Uterus (tissue), 4 donors: ENCODE measurements around the gene OR4K13. TPM values are rescaled to one million over a fixed set of nuclear protein-coding genes. Genes with fewer than 3 reads are reported as not detected.

Source experiments
- DNase-seq, 2 donors: peaks; one replicate each; pipeline ENCODE4 v3.0.0-alpha.2; 2019 to 2020
- H3K27ac ChIP-seq, 2 donors: fragments of 200-600 bp; sonication (generic); 1 replicate in 1 of 2; 2 replicates in 1 of 2; pipeline ENCODE4 v1.5.1; 2016 to 2018
- H3K27me3 ChIP-seq, 2 donors: fragments of 200-600 bp; sonication (generic); one replicate each; pipeline ENCODE4 v1.5.1; 2018 to 2019; ENCODE audit warnings: control low read depth in 1 of 2
- H3K36me3 ChIP-seq, 2 donors: fragments of 200-600 bp; sonication (generic); one replicate each; pipeline ENCODE4 v1.5.1; 2019; ENCODE audit warnings: control low read depth in 1 of 2
- H3K4me1 ChIP-seq, 2 donors: fragments of 200-600 bp; sonication (generic); one replicate each; pipeline ENCODE4 v1.5.1; 2018 to 2019; ENCODE audit warnings: control low read depth in 1 of 2
- H3K4me3 ChIP-seq, 2 donors: fragments of 200-600 bp; sonication (generic); 1 replicate in 1 of 2; 2 replicates in 1 of 2; pipeline ENCODE4 v1.5.1; 2018 to 2019; ENCODE audit warnings: mild to moderate bottlenecking in 1 of 2
- H3K9me3 ChIP-seq, 2 donors: fragments of 200-600 bp; sonication (generic); one replicate each; pipeline ENCODE4 v1.5.1; 2019; ENCODE audit warnings: control low read depth in 1 of 2
- CTCF ChIP-seq, 4 experiments: fragments of 200-600 bp in 2 of 4; fragments of 450-650 bp in 2 of 4; sonication (generic) in 2 of 4; IDR thresholded peaks; one replicate each; pipeline ENCODE4 v1.5.1; 2016 to 2019; ENCODE audit warnings: antibody characterized with exemption in 4 of 4, mild to moderate bottlenecking in 2 of 4, moderate library complexity in 1 of 4
- POLR2A ChIP-seq, 2 donors: fragments of 450-650 bp; IDR thresholded peaks; one replicate each; pipeline ENCODE4 v1.6.1; 2016; ENCODE audit warnings: antibody characterized with exemption in 2 of 2, mild to moderate bottlenecking in 1 of 2, moderate library complexity in 1 of 2
- intact Hi-C: fragments of 100-400 bp; cut with DNase I; formaldehyde crosslinking; loops from one replicate; pipeline ENCODE4 v1.15.1; 2023; ENCODE audit warnings: low total_unique reads
- total RNA-seq, 4 donors: library from RNA; depleted of rRNA in 3 of 4; stranded (reverse); fragments of >200 nt in 3 of 4; gene quantifications; one replicate each; pipeline versions ENCODE4 v1.1.0 to v1.2.4, GENCODE V29; 2014 to 2023
- donor health status: DM: yes; HTN: yes; CAD: no.

The OR4K13 gene
- total RNA-seq, 4 donors from 2014 or later = not detected

- Histone ChIP-seq H3K36me3 (no peaks in the 10 kb centered on the region), H3K4me1 (no peaks in the 10 kb centered on the region), H3K27ac (no peak overlapping the region), H3K27me3 (no peaks in the 10 kb centered on the region), H3K9me3 (no peaks in the 10 kb centered on the region), H3K4me3 (no peak overlapping the region)
- intact Hi-C loops = no loop called here
- TF ChIP-seq CTCF (IDR thresholded peaks at IDR 0.05) (no peak), POLR2A (IDR thresholded peaks at IDR 0.05) (no peak)
- no peak for DNase-seq
Observed at GRCh38 chr14:20031058-20031457, 4.8 kb downstream of the OR4K13 start.

DNA sequence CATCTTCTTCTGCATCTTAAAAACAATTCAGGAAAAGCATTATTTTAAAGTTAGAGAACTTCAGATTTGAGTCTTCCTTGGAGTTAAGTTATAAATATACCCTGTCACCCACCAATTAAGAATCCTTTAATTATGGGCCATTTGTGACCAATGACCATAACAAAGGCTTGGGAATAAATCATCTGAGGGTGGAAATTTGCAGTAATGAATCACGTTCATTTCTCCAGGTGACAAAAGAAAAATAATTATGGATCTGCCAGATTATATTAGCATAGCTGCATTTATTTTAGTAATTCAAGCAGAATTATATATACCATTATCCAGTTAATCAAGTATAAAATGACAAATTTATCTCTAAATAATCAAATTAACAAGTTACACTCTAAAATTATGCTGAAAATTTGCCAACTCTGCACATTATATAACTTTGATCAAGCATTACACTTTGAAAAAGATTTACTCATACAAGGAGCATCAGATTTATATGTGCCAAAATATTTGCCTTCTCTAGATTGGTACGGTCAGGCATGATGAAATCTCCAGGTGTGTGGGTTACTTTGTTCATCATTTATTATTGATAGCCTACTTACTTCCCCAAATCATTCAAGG, 16.5 kb downstream of the OR4K13 start, which contains the start of gene OR4K14:
TSS of gene OR4K14 (minus strand) at position 51 of the 609 bp plus-strand sequence. CDS start 4,114 bp downstream, outside the sequence.
- no peaks in the 10 kb centered on the region for H3K27me3 ChIP-seq
- no peak within 1 kb of the TSS for H3K27ac ChIP-seq
- intact Hi-C loops = no loop called here
- H3K4me3 ChIP-seq = no peak within 1 kb of the TSS
- H3K36me3 ChIP-seq = no peaks in the 10 kb centered on the region
- no peaks in the 10 kb centered on the region for H3K4me1 ChIP-seq
- no peaks in the 10 kb centered on the region for H3K9me3 ChIP-seq
- DNase-seq = no peak
- TF ChIP-seq CTCF (IDR thresholded peaks at IDR 0.05) = no peak

DNA sequence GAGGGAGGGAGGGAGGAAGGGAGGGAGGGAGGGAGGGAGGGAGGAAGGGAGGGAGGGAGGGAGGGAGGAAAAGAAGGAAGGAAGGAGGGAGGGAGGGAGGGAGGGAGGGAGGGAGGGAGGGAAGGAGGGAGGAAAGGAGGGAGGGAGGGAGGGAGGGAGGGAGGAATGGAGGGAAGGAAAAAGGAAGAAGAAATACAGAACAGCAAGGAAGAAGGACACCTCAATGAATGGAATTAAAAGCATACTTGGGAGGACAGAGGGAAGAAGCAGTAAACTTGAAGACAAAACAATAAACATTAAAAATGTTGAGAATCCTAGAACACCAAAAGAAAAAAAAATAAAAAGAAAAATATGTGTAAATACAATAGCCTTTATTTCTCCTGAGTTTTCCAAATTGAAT, 27.7 kb downstream of the OR4K13 start:
- H3K27ac ChIP-seq = no peak overlapping the region
- H3K36me3 ChIP-seq = no peaks in the 10 kb centered on the region
- no peaks in the 10 kb centered on the region for H3K4me1 ChIP-seq
- intact Hi-C loops = no loop called here
- H3K9me3 ChIP-seq = no peaks in the 10 kb centered on the region
- H3K27me3 ChIP-seq = no peaks in the 10 kb centered on the region
- DNase-seq = no peak
- no peak overlapping the region for H3K4me3 ChIP-seq
- TF ChIP-seq CTCF (IDR thresholded peaks at IDR 0.05) (no peak), POLR2A (IDR thresholded peaks at IDR 0.05) (no peak)

DNA sequence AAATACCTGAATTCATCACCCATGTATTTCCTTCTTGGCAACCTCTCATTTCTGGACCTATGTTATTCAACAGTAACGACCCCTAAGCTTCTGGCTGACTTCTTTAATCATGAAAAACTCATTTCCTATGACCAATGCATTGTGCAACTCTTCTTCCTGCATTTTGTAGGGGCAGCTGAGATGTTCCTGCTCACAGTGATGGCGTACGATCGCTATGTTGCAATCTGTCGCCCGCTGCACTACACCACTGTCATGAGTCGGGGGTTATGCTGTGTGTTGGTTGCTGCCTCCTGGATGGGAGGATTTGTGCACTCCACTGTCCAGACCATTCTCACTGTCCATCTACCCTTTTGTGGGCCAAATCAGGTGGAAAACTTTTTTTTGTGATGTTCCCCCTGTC, 33.5 kb downstream of the OR4K13 start:
- H3K9me3 ChIP-seq = no peaks in the 10 kb centered on the region
- H3K36me3 ChIP-seq = no peaks in the 10 kb centered on the region
- no peak for DNase-seq
- no peak for TF ChIP-seq CTCF (IDR thresholded peaks at IDR 0.05)
- no peak for TF ChIP-seq POLR2A (IDR thresholded peaks at IDR 0.05)
- no peak overlapping the region for H3K4me3 ChIP-seq
- H3K4me1 ChIP-seq = no peaks in the 10 kb centered on the region
- intact Hi-C loops = no loop called here
- H3K27me3 ChIP-seq = no peaks in the 10 kb centered on the region
- no peak overlapping the region for H3K27ac ChIP-seq

GRCh38 chr14:20001863-20002262, 34.0 kb downstream of the OR4K13 start, which contains the start of gene OR4Q2:
Gene OR4Q2, plus strand, starts transcription at chr14:20002163.
- H3K36me3 ChIP-seq = no peaks in the 10 kb centered on the region
- H3K27me3 ChIP-seq = no peaks in the 10 kb centered on the region
- TF ChIP-seq CTCF (IDR thresholded peaks at IDR 0.05) = no peak
- TF ChIP-seq POLR2A (IDR thresholded peaks at IDR 0.05) = no peak
- H3K9me3 ChIP-seq = no peaks in the 10 kb centered on the region
- intact Hi-C loops = no loop called here
- no peak within 1 kb of the TSS for H3K27ac ChIP-seq
- DNase-seq = no peak
- H3K4me1 ChIP-seq = no peaks in the 10 kb centered on the region
- no peak within 1 kb of the TSS for H3K4me3 ChIP-seq
